Right lobe of liver (tissue), 6 donors: ENCODE measurements around the gene PICALM. TPM values are rescaled to one million over a fixed set of nuclear protein-coding genes. Genes with fewer than 3 reads are reported as not detected.

Experiments used
- ATAC-seq, 4 donors: fragments of 200-7000 bp; cut with Tn5 transposase; one replicate each; pipeline ENCODE4 v1.9.1; 2020; ENCODE audit warnings: mild to moderate bottlenecking in 4 of 4, moderate library complexity in 4 of 4
- DNase-seq, 3 donors: peaks; one replicate each; pipeline ENCODE4 v3.0.0-alpha.2; 2020
- H3K27ac ChIP-seq, 3 donors: fragments of 200-600 bp; one replicate each; pipeline ENCODE4 v1.8.0; 2022
- H3K27me3 ChIP-seq, 2 donors: fragments of 200-600 bp; one replicate each; pipeline ENCODE4 v1.8.0; 2022
- H3K36me3 ChIP-seq, 4 donors: fragments of 200-600 bp; sonication (generic) in 1 of 4; one replicate each; pipeline versions ENCODE4 v1.5.1 to v1.8.0; 2017 to 2022; ENCODE audit warnings: control low read depth in 1 of 4
- H3K4me1 ChIP-seq, 4 donors: fragments of 200-600 bp; sonication (generic) in 1 of 4; one replicate each; pipeline versions ENCODE4 v1.5.1 to v1.8.0; 2017 to 2022; ENCODE audit warnings: control low read depth in 1 of 4
- H3K4me3 ChIP-seq, 3 donors: fragments of 200-600 bp; one replicate each; pipeline ENCODE4 v1.8.0; 2022
- H3K9me3 ChIP-seq, 4 donors: fragments of 200-600 bp; sonication (generic) in 1 of 4; one replicate each; pipeline versions ENCODE4 v1.5.1 to v1.8.0; 2017 to 2022; ENCODE audit warnings: control low read depth in 1 of 4
- POLR2A ChIP-seq: fragments of 450-650 bp; IDR thresholded peaks from one replicate; pipeline ENCODE4 v1.6.1; 2017; ENCODE audit warnings: antibody characterized with exemption, mild to moderate bottlenecking
- WGBS: methylation state at CpG from one replicate; pipeline ENCODE4 v1.1.6; 2018; ENCODE audit warnings: low coverage, low lambda C conversion rate; ENCODE audit not compliant: insufficient coverage; ENCODE audit errors: missing lambda C conversion rate; 5-methylcytosine and 5-hydroxymethylcytosine counted together
- intact Hi-C, 2 donors: fragments of 100-400 bp; cut with DNase I; formaldehyde crosslinking; loops; one replicate each; pipeline versions ENCODE4 v1.11.2 to v1.14.1; 2022
- total RNA-seq, 6 experiments: library from RNA; depleted of rRNA in 2 of 6; stranded (reverse); fragments of >200 nt in 2 of 6; fragmentation: NEBNext Ultra II Directional in 3 of 6; extraction: Animal tissue kit (Norgen Biotek cat#: 25700) in 3 of 6; gene quantifications; one replicate each; pipeline versions ENCODE4 v1.1.0 to v1.2.4, GENCODE V29; 2016 to 2023
- TF ChIP-seq, protein P1 (sequence below), 4 donors: fragments of 200-600 bp in 3 of 4; fragments of 450-650 bp in 1 of 4; IDR thresholded peaks; one replicate each; pipeline versions ENCODE4 v1.5.1 to v1.8.0; 2016 to 2022; ENCODE audit warnings: antibody characterized with exemption in 4 of 4, mild to moderate bottlenecking in 2 of 4
- donor health status: DM: no; HTN: yes; CAD: no.
- donor health status: DM: no; HTN: no; CAD: no.
- donor health status: DM: no; HTN: no; CAD: no.
- donor health status: DM: no; HTN: yes; CAD: no.
- donor health status: DM: no; HTN: yes; CAD: no.

PICALM gene
- total RNA-seq, 6 experiments from 2014 or later: 84.1 to 137 (median 97.6) TPM

- Histone ChIP-seq H3K36me3 (no peaks in the 10 kb centered on the region), H3K4me1 (peaks cover 0 to 3% (median 0%) of the 10 kb centered on the region in 4 donors), H3K27ac (no peak overlapping the region), H3K9me3 (no peaks in the 10 kb centered on the region), H3K27me3 (no peaks in the 10 kb centered on the region), H3K4me3 (no peak overlapping the region)
- intact Hi-C loops: no loop called here
- DNase-seq: no peak
- ATAC-seq: no peak
- TF ChIP-seq POLR2A: no peak
- TF ChIP-seq, protein P1, sequence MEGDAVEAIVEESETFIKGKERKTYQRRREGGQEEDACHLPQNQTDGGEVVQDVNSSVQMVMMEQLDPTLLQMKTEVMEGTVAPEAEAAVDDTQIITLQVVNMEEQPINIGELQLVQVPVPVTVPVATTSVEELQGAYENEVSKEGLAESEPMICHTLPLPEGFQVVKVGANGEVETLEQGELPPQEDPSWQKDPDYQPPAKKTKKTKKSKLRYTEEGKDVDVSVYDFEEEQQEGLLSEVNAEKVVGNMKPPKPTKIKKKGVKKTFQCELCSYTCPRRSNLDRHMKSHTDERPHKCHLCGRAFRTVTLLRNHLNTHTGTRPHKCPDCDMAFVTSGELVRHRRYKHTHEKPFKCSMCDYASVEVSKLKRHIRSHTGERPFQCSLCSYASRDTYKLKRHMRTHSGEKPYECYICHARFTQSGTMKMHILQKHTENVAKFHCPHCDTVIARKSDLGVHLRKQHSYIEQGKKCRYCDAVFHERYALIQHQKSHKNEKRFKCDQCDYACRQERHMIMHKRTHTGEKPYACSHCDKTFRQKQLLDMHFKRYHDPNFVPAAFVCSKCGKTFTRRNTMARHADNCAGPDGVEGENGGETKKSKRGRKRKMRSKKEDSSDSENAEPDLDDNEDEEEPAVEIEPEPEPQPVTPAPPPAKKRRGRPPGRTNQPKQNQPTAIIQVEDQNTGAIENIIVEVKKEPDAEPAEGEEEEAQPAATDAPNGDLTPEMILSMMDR (IDR thresholded peaks at IDR 0.05): no peak
- 59% methylated on average over 2 of the region's 2 CpGs for WGBS
Measured at GRCh38 chr11:86087256-86087655, 18.4 kb upstream of the PICALM start.

GRCh38 chr11:86081455-86081854 is 12.6 kb upstream of the PICALM start:
- WGBS: 74% methylated on average over 3 of the region's 3 CpGs
- intact Hi-C loops: no loop called here
- Histone ChIP-seq H3K36me3 (no peaks in the 10 kb centered on the region), H3K27me3 (no peaks in the 10 kb centered on the region), H3K4me3 (no peak overlapping the region), H3K9me3 (no peaks in the 10 kb centered on the region), H3K27ac (no peak overlapping the region), H3K4me1 (no peaks in the 10 kb centered on the region)
- no peak for ATAC-seq
- TF ChIP-seq, protein P1 (IDR thresholded peaks at IDR 0.05): no peak
- no peak for TF ChIP-seq POLR2A
- DNase-seq: no peak

- DNase-seq (no peak), ATAC-seq (no peak)
- no peaks in the 10 kb centered on the region for H3K4me1 ChIP-seq
- H3K9me3 ChIP-seq: no peaks in the 10 kb centered on the region
- H3K27me3 ChIP-seq: no peaks in the 10 kb centered on the region
- H3K36me3 ChIP-seq: no peaks in the 10 kb centered on the region
- no peak overlapping the region for H3K4me3 ChIP-seq
- TF ChIP-seq, protein P1 (IDR thresholded peaks at IDR 0.05): no peak
- no peak for TF ChIP-seq POLR2A
- 90% methylated on average over 3 of the region's 3 CpGs for WGBS
- intact Hi-C loops: no loop called here
- H3K27ac ChIP-seq: no peak overlapping the region
Measured at GRCh38 chr11:86079421-86079820, 10.5 kb upstream of the PICALM start.

GRCh38 chr11:86073948-86074347 is 5.1 kb upstream of the PICALM start:
- ATAC-seq: no peak
- DNase-seq: no peak
- intact Hi-C loops: no loop called here

More at GRCh38 chr11:86073948-86074347, 5.1 kb upstream of the PICALM start:
- Histone ChIP-seq H3K4me3 (no peak overlapping the region), H3K36me3 (no peaks in the 10 kb centered on the region), H3K4me1 (peaks cover 0 to 8% (median 2%) of the 10 kb centered on the region in 4 donors), H3K27ac (no peak overlapping the region), H3K27me3 (no peaks in the 10 kb centered on the region), H3K9me3 (no peaks in the 10 kb centered on the region)
- WGBS: 44% methylated on average over 2 of the region's 2 CpGs
- TF ChIP-seq POLR2A: no peak
- TF ChIP-seq, protein P1 (IDR thresholded peaks at IDR 0.05): no peak
